Aorta (tissue), 5 donors: Measurements from ENCODE around the gene TFPT. TPM values are rescaled to one million over a fixed set of nuclear protein-coding genes. Genes with fewer than 3 reads are reported as not detected.

Experiments used
- ATAC-seq: fragments of 200-7000 bp; cut with Tn5 transposase; one replicate; pipeline ENCODE4 v1.9.1; 2022; ENCODE audit warnings: moderate library complexity; ENCODE audit not compliant: low FRiP score
- DNase-seq, 2 donors: peaks; one replicate each; pipeline ENCODE4 v3.0.0-alpha.2; 2020
- H3K27ac ChIP-seq, 2 donors: one replicate each; pipeline ENCODE4 v1.5.1; 2013; ENCODE audit warnings: low read length in 2 of 2, mild to moderate bottlenecking in 2 of 2, moderate library complexity in 2 of 2, control low read depth in 1 of 2, inconsistent platforms in 1 of 2, low read depth in 1 of 2
- H3K27me3 ChIP-seq, 2 donors: one replicate each; pipeline ENCODE4 v1.6.1; 2013; ENCODE audit warnings: control low read depth in 1 of 2, low read length in 1 of 2, mild to moderate bottlenecking in 1 of 2, moderate library complexity in 1 of 2; ENCODE audit not compliant: insufficient read depth in 2 of 2, control insufficient read depth in 1 of 2
- H3K36me3 ChIP-seq, 2 donors: one replicate each; pipeline ENCODE4 v1.6.1; 2013; ENCODE audit warnings: control low read depth in 1 of 2, low read length in 1 of 2, mild to moderate bottlenecking in 1 of 2; ENCODE audit not compliant: insufficient read depth in 2 of 2, control insufficient read depth in 1 of 2
- H3K4me1 ChIP-seq, 2 donors: one replicate each; pipeline ENCODE4 v1.6.1; 2013; ENCODE audit warnings: low read length in 2 of 2, control low read depth in 1 of 2, mild to moderate bottlenecking in 1 of 2, moderate library complexity in 1 of 2; ENCODE audit not compliant: insufficient read depth in 2 of 2, control insufficient read depth in 1 of 2
- H3K4me3 ChIP-seq, 2 donors: one replicate each; pipeline ENCODE4 v1.5.1; 2013; ENCODE audit warnings: low read length in 2 of 2, control low read depth in 1 of 2, mild to moderate bottlenecking in 1 of 2
- H3K9me3 ChIP-seq: one replicate; pipeline ENCODE4 v1.6.1; 2013; ENCODE audit warnings: mild to moderate bottlenecking, low read length; ENCODE audit not compliant: control insufficient read depth
- WGBS, 2 donors: extraction: QIAGEN DNeasy Blood & Tissue Kit; methylation state at CpG; one replicate each; pipeline ENCODE4 v1.1.7; 2013; 5-methylcytosine and 5-hydroxymethylcytosine counted together
- intact Hi-C, 2 donors: fragments of 100-400 bp; cut with DNase I; formaldehyde crosslinking; loops; one replicate each; pipeline versions ENCODE4 v1.14.2 to v1.15.0; 2022
- polyA plus RNA-seq, 2 donors: library from polyadenylated mRNA; stranded (reverse); fragments of 200-250 nt; gene quantifications; one replicate each; pipeline ENCODE4 v1.2.3, GENCODE V29; 2013
- total RNA-seq, 2 donors: library from RNA; stranded (reverse); fragmentation: NEBNext Ultra II Directional; extraction: Animal tissue kit (Norgen Biotek cat#: 25700); gene quantifications; one replicate each; pipeline ENCODE4 v1.2.1, GENCODE V29; 2021
- donor health status: healthy with polysubstance abuse.
- donor health status: Bipolar disorder and iron deficiency.
- donor health status: DM: no; HTN: no; CAD: no.
- donor health status: DM: no; HTN: no; CAD: no.
- donor health status: DM: yes; HTN: yes; CAD: no.

The TFPT gene
- total and polyA plus RNA-seq, 4 donors: 8.3 to 29.4 (median 15.1) TPM

DNA sequence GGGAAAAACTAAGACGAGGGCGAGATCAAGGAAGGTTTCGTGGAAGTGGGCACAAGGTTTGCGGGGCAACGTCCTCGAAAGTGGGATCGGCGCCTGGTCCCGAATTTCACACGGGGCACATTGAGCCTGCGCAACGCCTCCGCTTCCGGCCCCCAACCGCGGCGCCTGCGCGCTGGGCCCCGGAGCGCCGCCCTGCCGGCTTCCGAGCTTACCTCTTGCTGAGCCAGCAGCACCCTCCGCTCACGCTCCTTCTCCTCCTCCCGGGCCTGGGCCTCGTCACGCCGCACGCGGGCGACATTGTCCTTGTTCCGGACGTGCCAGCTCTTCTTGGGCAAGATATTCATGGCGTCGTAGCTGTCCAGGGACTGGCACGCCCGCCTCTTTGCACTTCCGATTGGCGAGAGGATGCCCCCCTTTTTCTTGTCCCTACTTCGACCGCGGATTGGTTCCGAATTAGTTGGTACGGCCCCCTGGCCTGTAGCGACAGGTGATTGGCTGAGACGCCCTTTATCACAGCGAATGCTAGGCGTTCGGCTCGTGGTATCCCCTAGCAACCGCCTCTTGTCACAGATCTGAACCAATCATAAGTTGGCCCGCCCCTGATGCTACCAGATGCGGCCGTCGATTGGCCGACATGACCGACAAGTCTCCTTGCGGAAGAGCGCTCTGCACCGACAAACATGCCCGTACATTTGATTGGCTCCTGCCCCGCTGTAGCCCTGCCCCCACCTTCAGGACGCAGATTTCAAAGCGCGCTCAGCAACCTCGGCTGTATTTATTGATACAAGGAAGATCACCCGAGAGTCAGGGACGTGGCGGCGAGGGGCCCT is 44.1 kb upstream of the TFPT start, which contains the start of gene LENG1:
TSS of gene LENG1 (minus strand) at position 370 of the 830 bp plus-strand sequence. CDS start at position 344, 26 bp downstream.
- intact Hi-C loops: loop anchor here (1.0 to 10.0 kb wide), 2 partner anchors 22 to 295 kb away; partner anchors contain the start of gene CNOT3 (in 1 of the 2)
- H3K27ac ChIP-seq: peak within 1 kb of the TSS in 1 of 2 donors; percentile 96
- 0% methylated on average over 71 to 72 of the region's 72 CpGs for WGBS, 2 donors

DNA sequence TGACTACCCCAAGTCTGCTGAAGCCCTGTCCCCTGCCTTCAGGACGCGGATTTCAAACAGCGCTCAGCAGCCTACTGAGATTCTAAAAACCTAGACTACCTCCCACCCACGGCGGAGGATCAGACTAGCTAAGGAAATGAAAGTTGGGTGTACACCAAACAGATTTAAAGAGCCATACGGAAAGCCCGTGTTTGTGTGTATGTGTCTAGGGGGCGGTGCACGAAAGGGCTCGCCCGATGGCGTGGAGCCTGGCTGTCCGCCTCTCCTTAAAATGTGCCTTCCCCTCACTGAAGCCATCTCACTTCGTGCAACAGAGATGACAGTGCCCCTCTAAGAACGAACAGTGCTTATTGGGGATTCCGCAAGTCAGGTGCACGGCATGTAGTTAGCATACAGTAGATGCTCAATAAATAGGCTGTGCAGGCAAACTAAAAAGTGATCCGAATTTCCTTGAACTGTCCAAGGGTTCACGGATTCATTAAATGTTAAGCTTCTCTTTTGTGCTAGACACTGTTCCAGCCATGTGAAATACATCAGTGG is 43.4 kb upstream of the TFPT start:
- DNase-seq (no peak), ATAC-seq (no peak)
- peak overlapping the region in 1 of 2 donors; percentile 96 for H3K27ac ChIP-seq
- no peaks in the 10 kb centered on the region for H3K9me3 ChIP-seq
- H3K4me3 ChIP-seq: peak overlapping the region; percentile 43 to 47
- intact Hi-C loops: loop anchor here (1.0 to 10.0 kb wide), 2 partner anchors 22 to 296 kb away; partner anchors contain the start of gene CNOT3 (in 1 of the 2)
- no peaks in the 10 kb centered on the region for H3K4me1 ChIP-seq
- peaks cover 3 to 4% of the 10 kb centered on the region in 2 donors for H3K36me3 ChIP-seq
- WGBS, 2 donors: 8 to 10% methylated on average over 19 of the region's 19 CpGs
- H3K27me3 ChIP-seq: no peaks in the 10 kb centered on the region

More for the DNA sequence above, 44.1 kb upstream of the TFPT start, which contains the start of gene LENG1:
- Histone ChIP-seq H3K4me3 (peak within 1 kb of the TSS; percentile 47 to 51), H3K9me3 (no peaks in the 10 kb centered on the region), H3K36me3 (peaks cover 1 to 4% of the 10 kb centered on the region in 2 donors), H3K27me3 (no peaks in the 10 kb centered on the region), H3K4me1 (no peaks in the 10 kb centered on the region)
- ATAC-seq (peak; percentile 97), DNase-seq (peak; percentile 98 to 100)

DNA sequence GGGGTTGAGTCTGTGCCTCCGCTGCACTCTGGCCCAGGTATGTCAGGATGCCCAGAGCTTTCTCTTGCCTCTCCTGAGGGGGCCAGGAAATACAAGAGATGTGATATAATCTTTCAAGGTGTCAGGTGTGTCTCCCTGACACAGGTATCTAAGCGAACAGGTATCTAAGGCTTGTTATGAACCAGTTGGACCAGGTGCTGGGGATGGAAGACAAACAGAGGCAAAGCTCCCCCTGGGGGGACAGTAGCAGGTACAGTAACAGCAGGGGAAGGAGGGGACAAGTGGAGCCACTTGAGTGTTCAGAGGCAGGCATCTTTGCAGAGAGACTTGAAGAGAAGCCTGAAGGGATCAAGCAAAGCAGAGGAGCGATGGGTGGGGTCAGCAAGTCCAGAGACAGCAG is 41.5 kb upstream of the TFPT start:
- ATAC-seq (no peak), DNase-seq (no peak)
- no peak overlapping the region for H3K27ac ChIP-seq
- H3K9me3 ChIP-seq: no peaks in the 10 kb centered on the region
- no peaks in the 10 kb centered on the region for H3K4me1 ChIP-seq
- H3K4me3 ChIP-seq: no peak overlapping the region
- H3K36me3 ChIP-seq: peaks cover 4 to 10% of the 10 kb centered on the region in 2 donors
- intact Hi-C loops: loop anchor here in 1 of 2 donors (10.0 kb wide), 1 partner anchor 298 kb away; no protein-coding TSS in a partner anchor
- WGBS, 2 donors: 93 to 96% methylated on average over 3 of the region's 3 CpGs
- H3K27me3 ChIP-seq: no peaks in the 10 kb centered on the region

DNA sequence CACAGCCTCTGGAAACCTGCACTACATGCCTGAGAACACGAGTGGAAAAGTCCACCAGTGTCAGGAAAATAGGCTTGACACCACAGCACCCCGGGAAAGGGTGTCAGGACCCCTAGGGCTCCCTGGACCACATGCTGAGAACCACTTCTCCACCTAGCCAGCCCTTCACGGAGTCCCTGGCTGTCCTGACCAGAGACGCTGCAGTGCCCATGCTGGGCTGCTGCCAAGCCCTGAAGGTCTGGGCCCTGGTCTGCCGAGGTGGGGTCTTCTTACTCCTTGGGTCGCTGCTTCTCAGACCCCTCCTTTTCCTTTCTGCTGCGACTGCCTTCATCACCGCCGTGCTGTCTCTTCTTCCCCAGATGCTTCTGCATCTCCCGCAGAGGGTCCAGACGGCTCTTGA is 41.0 kb upstream of the TFPT start:
- H3K4me3 ChIP-seq: no peak overlapping the region
- ATAC-seq (no peak), DNase-seq (no peak)
- H3K27me3 ChIP-seq: no peaks in the 10 kb centered on the region
- peaks cover 4 to 10% of the 10 kb centered on the region in 2 donors for H3K36me3 ChIP-seq
- H3K27ac ChIP-seq: no peak overlapping the region
- intact Hi-C loops: loop anchor here in 1 of 2 donors (10.0 kb wide), 1 partner anchor 298 kb away; no protein-coding TSS in a partner anchor
- no peaks in the 10 kb centered on the region for H3K9me3 ChIP-seq
- 70 to 73% methylated on average over 11 of the region's 11 CpGs for WGBS, 2 donors
- no peaks in the 10 kb centered on the region for H3K4me1 ChIP-seq

DNA sequence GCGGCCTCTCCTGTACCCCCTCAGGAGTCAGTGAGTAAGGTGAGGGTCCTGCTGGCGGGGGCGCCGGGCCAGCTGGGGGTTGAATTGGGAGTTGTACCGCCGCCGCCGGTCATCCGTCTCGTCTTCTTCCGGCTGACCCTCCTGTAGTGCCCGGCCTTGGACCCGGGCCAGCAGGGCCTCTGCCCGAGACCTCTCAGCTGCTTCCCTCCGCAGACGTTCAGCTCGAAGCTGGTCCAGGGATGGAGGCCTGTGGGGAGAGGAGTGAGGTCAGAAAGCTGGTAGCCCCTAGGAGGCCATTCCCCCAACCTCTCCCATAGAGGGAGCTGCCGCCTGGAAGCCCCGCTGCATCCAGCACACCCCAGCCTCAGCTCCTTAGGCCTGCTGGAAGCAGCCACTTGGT is 40.2 kb upstream of the TFPT start:
- no peak overlapping the region for H3K27ac ChIP-seq
- no peaks in the 10 kb centered on the region for H3K27me3 ChIP-seq
- WGBS, 2 donors: 50 to 62% methylated on average over 16 to 19 of the region's 19 CpGs
- H3K9me3 ChIP-seq: no peaks in the 10 kb centered on the region
- DNase-seq (no peak), ATAC-seq (no peak)
- intact Hi-C loops: loop anchor here in 1 of 2 donors (10.0 kb wide), 1 partner anchor 299 kb away; no protein-coding TSS in a partner anchor
- no peak overlapping the region for H3K4me3 ChIP-seq
- peaks cover 4 to 10% of the 10 kb centered on the region in 2 donors for H3K36me3 ChIP-seq
- H3K4me1 ChIP-seq: no peaks in the 10 kb centered on the region

DNA sequence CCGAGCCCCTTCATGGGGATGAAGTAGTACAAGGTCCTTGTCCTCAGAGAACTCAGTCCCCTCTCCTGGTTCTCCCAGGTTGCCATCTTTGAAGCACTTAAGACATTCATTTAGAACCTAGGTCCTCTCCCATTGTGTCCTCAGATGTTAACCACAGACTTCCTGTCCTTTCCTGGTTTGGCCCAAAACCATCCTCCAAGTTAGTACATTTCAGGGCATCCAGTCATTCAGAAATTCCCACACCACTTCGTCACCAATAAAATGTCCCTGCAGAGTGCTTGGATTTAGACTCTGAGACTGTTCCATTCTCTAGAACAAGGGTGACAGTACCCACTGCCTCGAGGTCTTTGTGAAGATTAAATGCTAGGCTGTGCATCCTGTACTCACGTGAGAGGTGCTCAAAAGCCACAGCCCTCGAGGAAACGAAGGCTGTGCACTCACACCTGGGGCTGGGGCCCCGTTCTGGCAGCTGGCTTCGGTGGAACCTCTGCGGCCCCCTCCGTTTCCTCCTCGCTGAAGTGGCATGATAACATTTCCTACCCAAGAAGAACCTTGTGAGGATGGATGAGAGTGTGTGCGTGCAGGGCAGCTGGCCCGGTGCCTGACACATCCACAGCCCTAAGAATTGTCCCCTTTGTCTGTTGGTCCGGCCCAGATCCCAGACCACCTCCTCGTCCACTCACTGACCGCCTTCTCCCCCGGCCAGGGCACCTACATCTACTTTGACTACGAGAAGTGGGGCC is 39.3 kb upstream of the TFPT start:
- ATAC-seq (no peak), DNase-seq (no peak)
- Histone ChIP-seq H3K4me3 (no peak overlapping the region), H3K4me1 (no peaks in the 10 kb centered on the region), H3K27ac (no peak overlapping the region), H3K9me3 (no peaks in the 10 kb centered on the region), H3K36me3 (peaks cover 4 to 10% of the 10 kb centered on the region in 2 donors), H3K27me3 (no peaks in the 10 kb centered on the region)
- WGBS, 2 donors: 67 to 70% methylated on average over 18 of the region's 18 CpGs
- intact Hi-C loops: loop anchor here in 1 of 2 donors (10.0 kb wide), 1 partner anchor 300 kb away; no protein-coding TSS in a partner anchor

DNA sequence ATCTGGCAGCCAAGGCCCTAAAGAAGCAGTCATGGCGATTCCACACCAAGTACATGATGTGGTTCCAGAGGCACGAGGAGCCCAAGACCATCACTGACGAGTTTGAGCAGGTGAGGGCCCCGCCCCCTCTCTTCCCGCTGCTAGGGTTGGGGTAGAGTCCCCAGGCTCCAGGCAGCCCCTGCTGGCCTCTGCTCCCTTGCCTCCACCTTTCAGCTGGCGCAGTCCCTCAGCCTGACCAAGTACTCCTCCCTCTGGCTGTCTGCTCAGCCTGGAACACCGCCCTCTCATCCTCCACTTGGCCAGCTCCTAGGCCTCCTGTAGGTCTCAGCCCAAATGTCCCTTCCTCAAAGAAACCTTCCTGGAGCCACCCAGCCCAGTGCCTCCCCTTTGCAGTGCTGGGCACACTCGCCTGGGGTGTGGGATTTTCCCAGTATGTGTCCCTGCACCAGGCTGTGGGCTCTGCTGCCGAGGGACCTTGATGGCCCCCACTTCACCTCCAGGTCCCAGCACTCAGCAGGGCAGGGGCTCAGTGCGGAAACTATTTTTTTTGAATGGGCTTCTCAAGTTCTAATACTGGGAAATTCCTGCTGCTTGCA is 38.4 kb upstream of the TFPT start:
- 72 to 77% methylated on average over 10 of the region's 10 CpGs for WGBS, 2 donors
- intact Hi-C loops: loop anchor here in 1 of 2 donors (10.0 kb wide), 1 partner anchor 301 kb away; no protein-coding TSS in a partner anchor

More for the DNA sequence above, 38.4 kb upstream of the TFPT start:
- Histone ChIP-seq H3K4me1 (no peaks in the 10 kb centered on the region), H3K4me3 (no peak overlapping the region), H3K36me3 (peaks cover 4 to 10% of the 10 kb centered on the region in 2 donors), H3K9me3 (no peaks in the 10 kb centered on the region), H3K27me3 (no peaks in the 10 kb centered on the region), H3K27ac (no peak overlapping the region)
- no peak for DNase-seq
- ATAC-seq: no peak
